NCI-H1048 (cell line): Measurements from ENCODE around the gene EBF3.

Experiments
- DNase-seq: peaks from one replicate; lab custom pipeline; 2025; lab: John Stamatoyannopoulos, UW

Gene EBF3

GRCh38 chr10:129970465-129971364, 6.6 kb upstream of the EBF3 start:
- DNase-seq = no peak

GRCh38 chr10:129969911-129970464, 5.9 kb upstream of the EBF3 start:
- DNase-seq = no peak

- DNase-seq = no peak
Observed at GRCh38 chr10:129969184-129969910, 5.3 kb upstream of the EBF3 start.

- no peak for DNase-seq
Observed at GRCh38 chr10:129968853-129969183, 4.7 kb upstream of the EBF3 start.

GRCh38 chr10:129968020-129968852, 4.2 kb upstream of the EBF3 start:
- no peak for DNase-seq

GRCh38 chr10:129967579-129968019, 3.5 kb upstream of the EBF3 start:
- DNase-seq = no peak

- DNase-seq = no peak
Observed at GRCh38 chr10:129966889-129967578, 3.0 kb upstream of the EBF3 start.

- DNase-seq = no peak
Observed at GRCh38 chr10:129966370-129966888, 2.4 kb upstream of the EBF3 start.

- no peak for DNase-seq
Observed at GRCh38 chr10:129965959-129966358, 1.9 kb upstream of the EBF3 start.

GRCh38 chr10:129965425-129965808, 1.3 kb upstream of the EBF3 start:
- no peak for DNase-seq

- no peak for DNase-seq
Observed at GRCh38 chr10:129964611-129965424, 744 bp upstream of the EBF3 start.

- no peak for DNase-seq
Observed at GRCh38 chr10:129962872-129963640, 1.0 kb downstream of the EBF3 start.

- no peak for DNase-seq
Observed at GRCh38 chr10:129962031-129962871, 1.8 kb downstream of the EBF3 start.

GRCh38 chr10:129961157-129961701, 2.8 kb downstream of the EBF3 start:
- no peak for DNase-seq

GRCh38 chr10:129960481-129961156, 3.5 kb downstream of the EBF3 start:
- DNase-seq = no peak

- DNase-seq = no peak
Observed at GRCh38 chr10:129959544-129960480, 4.3 kb downstream of the EBF3 start.
